ENCODE results near the gene ANKFN1.

ANKFN1 gene

GRCh38 chr17:56510554-56511342, 357.5 kb downstream of the ANKFN1 start:
- Mint-ChIP-seq H3K4me1 (ENCODE audit: low read depth in 2 of 2) (no peaks in the 10 kb centered on the region), H3K9me3 (no peaks in the 10 kb centered on the region)
- ATAC-seq (replicated peaks), result no peak

GRCh38 chr17:56514264-56514663, 361.0 kb downstream of the ANKFN1 start:
- H3K9me3 Mint-ChIP-seq, result no peaks in the 10 kb centered on the region
- H3K27ac Mint-ChIP-seq, result no peak overlapping the region
- ATAC-seq (replicated peaks) (no peak), DNase-seq (no peak)
- H3K4me3 Mint-ChIP-seq, result no peak overlapping the region
- no peaks in the 10 kb centered on the region for H3K36me3 Mint-ChIP-seq (ENCODE audit: insufficient read depth)
- peaks cover 26 to 33% of the 10 kb centered on the region in 2 donors for H3K27me3 Mint-ChIP-seq
- H3K4me1 Mint-ChIP-seq (ENCODE audit: low read depth in 2 of 2), result no peaks in the 10 kb centered on the region

More at GRCh38 chr17:56510554-56511342, 357.5 kb downstream of the ANKFN1 start:
- DNase-seq, result no peak
- no peak overlapping the region for H3K4me3 Mint-ChIP-seq
- no peaks in the 10 kb centered on the region for H3K36me3 Mint-ChIP-seq (ENCODE audit: insufficient read depth)
- H3K27ac Mint-ChIP-seq, result no peak overlapping the region
- peaks cover 18 to 23% of the 10 kb centered on the region in 2 donors for H3K27me3 Mint-ChIP-seq

DNA sequence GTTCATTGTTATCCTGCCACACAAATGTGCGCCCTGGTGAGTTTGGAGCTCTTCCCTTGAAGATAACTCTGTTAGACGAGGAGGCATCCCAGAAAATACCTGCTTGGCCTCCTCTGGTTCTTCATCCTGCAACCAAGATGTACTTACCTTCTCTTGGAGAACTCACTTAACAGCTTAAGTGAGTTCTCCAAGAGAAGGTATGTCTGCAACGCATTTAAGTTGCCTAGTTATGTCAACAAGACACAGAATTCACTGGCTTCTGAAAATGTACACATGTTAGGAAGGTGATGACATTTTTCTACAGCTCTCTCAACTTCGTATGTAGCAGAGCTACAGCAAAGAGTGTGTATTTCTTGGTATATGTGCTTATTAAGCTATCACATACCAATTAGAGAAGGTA, 361.6 kb downstream of the ANKFN1 start:
- DNase-seq (no peak), ATAC-seq (replicated peaks) (no peak)
- Mint-ChIP-seq H3K4me3 (no peak overlapping the region), H3K4me1 (ENCODE audit: low read depth in 2 of 2) (no peaks in the 10 kb centered on the region), H3K27me3 (peaks cover 20 to 39% of the 10 kb centered on the region in 2 donors), H3K27ac (no peak overlapping the region), H3K36me3 (ENCODE audit: insufficient read depth) (no peaks in the 10 kb centered on the region), H3K9me3 (no peaks in the 10 kb centered on the region)

DNA sequence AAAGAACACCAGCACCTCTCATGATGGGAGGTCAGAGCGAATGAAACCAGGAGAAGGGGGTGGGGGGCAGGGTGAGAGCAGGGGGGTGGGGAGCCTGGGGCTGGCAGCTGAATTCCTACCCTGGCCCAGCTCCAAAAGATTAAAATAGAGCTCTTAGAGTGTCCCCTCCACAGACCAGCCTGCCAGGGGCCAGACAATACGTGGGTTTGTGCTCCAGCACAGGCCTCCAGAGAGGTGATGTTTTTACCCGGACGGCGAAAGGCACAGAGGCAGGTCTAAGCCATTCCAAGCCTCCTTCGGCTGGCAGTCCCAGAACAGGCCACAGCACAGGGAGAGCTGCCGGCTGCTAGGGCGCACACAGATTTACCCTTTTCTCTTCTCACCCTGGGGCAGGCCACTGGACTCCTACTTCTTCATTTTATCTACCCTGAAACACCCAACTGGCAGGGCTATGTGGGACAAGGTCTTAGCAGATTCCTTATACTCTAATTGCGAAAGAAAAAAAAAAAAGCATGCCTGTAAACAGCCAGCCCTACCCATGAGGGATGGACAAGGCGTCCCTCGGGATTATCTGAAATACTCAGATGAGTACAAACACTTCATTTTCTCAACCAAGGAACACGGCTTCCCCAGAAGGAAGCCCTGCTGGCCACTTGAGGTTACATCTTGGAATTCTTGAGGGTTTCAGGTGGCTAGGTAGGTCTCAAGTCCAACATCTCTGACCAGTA, 368.3 kb downstream of the ANKFN1 start:
- Mint-ChIP-seq H3K4me1 (ENCODE audit: low read depth in 2 of 2) (no peaks in the 10 kb centered on the region), H3K9me3 (peaks cover 0 to 2% of the 10 kb centered on the region in 2 donors), H3K36me3 (ENCODE audit: insufficient read depth) (no peaks in the 10 kb centered on the region), H3K27me3 (peaks cover 35 to 74% of the 10 kb centered on the region in 2 donors), H3K27ac (no peak overlapping the region), H3K4me3 (no peak overlapping the region)
- ATAC-seq (replicated peaks) (no peak), DNase-seq (no peak)

DNA sequence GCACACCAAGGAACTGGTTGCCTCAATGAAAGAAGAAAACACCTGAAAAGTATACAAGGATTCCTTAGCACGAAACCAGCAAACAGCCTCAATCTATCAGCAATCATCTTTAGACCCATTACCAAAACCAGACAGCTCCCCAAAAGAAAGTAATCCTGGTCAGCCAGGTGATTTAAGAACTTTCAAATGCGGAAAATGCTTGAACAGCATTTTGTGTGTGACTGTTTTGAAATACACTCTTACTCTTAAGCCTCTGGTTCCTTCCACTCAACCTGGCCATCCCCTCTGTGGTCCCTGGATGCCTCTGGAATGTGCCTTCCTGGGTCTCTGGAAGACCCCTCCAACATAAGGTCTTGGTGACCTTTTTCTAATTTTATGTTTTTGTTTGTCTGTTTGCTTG, 369.8 kb downstream of the ANKFN1 start:
- Mint-ChIP-seq H3K4me1 (ENCODE audit: low read depth in 2 of 2) (no peaks in the 10 kb centered on the region), H3K4me3 (no peak overlapping the region), H3K27ac (no peak overlapping the region), H3K36me3 (ENCODE audit: insufficient read depth) (no peaks in the 10 kb centered on the region), H3K27me3 (peaks cover 27 to 61% of the 10 kb centered on the region in 2 donors), H3K9me3 (peaks cover 0 to 2% of the 10 kb centered on the region in 2 donors)
- DNase-seq (no peak), ATAC-seq (replicated peaks) (no peak)

GRCh38 chr17:56528696-56529095, 375.4 kb downstream of the ANKFN1 start:
- no peak for ATAC-seq (replicated peaks)
- Mint-ChIP-seq H3K4me3 (no peak overlapping the region), H3K9me3 (peaks cover 0 to under 1% of the 10 kb centered on the region in 2 donors), H3K4me1 (ENCODE audit: low read depth in 2 of 2) (no peaks in the 10 kb centered on the region), H3K36me3 (ENCODE audit: insufficient read depth) (no peaks in the 10 kb centered on the region), H3K27me3 (peaks cover 19 to 28% of the 10 kb centered on the region in 2 donors), H3K27ac (no peak overlapping the region)
- no peak for DNase-seq

- DNase-seq (no peak), ATAC-seq (replicated peaks) (no peak)
- H3K27me3 Mint-ChIP-seq, result peaks cover 27 to 42% of the 10 kb centered on the region in 2 donors
- H3K4me1 Mint-ChIP-seq (ENCODE audit: low read depth in 2 of 2), result no peaks in the 10 kb centered on the region
- no peaks in the 10 kb centered on the region for H3K36me3 Mint-ChIP-seq (ENCODE audit: insufficient read depth)
- no peaks in the 10 kb centered on the region for H3K9me3 Mint-ChIP-seq
- H3K4me3 Mint-ChIP-seq, result no peak overlapping the region
- H3K27ac Mint-ChIP-seq, result no peak overlapping the region
Observed at GRCh38 chr17:56532926-56533325, 379.7 kb downstream of the ANKFN1 start.

GRCh38 chr17:56536766-56537165, 383.5 kb downstream of the ANKFN1 start:
- no peak for DNase-seq
- peaks cover 0 to 4% of the 10 kb centered on the region in 2 donors for H3K9me3 Mint-ChIP-seq
- H3K4me3 Mint-ChIP-seq, result no peak overlapping the region
- ATAC-seq (replicated peaks), result no peak
- H3K27me3 Mint-ChIP-seq, result peaks cover 42 to 57% of the 10 kb centered on the region in 2 donors
- no peaks in the 10 kb centered on the region for H3K36me3 Mint-ChIP-seq (ENCODE audit: insufficient read depth)
- H3K4me1 Mint-ChIP-seq (ENCODE audit: low read depth in 2 of 2), result no peaks in the 10 kb centered on the region
- no peak overlapping the region for H3K27ac Mint-ChIP-seq

DNA sequence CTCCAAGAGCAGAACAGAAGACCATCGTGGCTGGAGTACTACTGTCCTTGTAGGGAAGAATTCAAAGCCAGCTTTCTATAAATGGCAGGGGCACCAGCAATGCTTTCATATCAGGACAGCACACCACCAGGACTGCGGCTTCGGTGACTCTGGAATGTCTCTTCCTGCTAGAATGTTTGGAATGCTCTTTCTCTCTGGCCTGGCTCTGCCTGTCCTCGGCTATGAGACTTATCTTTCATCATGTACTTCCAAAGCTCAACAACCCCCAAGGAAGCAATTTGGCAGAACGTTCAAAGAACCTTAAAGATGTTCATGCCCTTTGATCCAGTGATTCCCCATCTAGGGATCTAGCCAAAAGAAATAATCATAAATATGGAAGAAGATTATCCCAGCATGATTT, 387.6 kb downstream of the ANKFN1 start:
- Mint-ChIP-seq H3K9me3 (peaks cover 0 to 4% of the 10 kb centered on the region in 2 donors), H3K4me1 (ENCODE audit: low read depth in 2 of 2) (no peaks in the 10 kb centered on the region), H3K36me3 (ENCODE audit: insufficient read depth) (no peaks in the 10 kb centered on the region), H3K27ac (no peak overlapping the region), H3K4me3 (no peak overlapping the region), H3K27me3 (peaks cover 47 to 67% of the 10 kb centered on the region in 2 donors)
- DNase-seq (no peak), ATAC-seq (replicated peaks) (no peak)

- Mint-ChIP-seq H3K27me3 (peaks cover 59 to 84% of the 10 kb centered on the region in 2 donors), H3K9me3 (peaks cover 0 to 4% of the 10 kb centered on the region in 2 donors), H3K27ac (peak overlapping the region in 1 of 2 donors; percentile 7), H3K36me3 (ENCODE audit: insufficient read depth) (no peaks in the 10 kb centered on the region), H3K4me1 (ENCODE audit: low read depth in 2 of 2) (no peaks in the 10 kb centered on the region), H3K4me3 (no peak overlapping the region)
- DNase-seq, result no peak
- no peak for ATAC-seq (replicated peaks)
Observed at GRCh38 chr17:56543280-56543679, 390.0 kb downstream of the ANKFN1 start.

- H3K27me3 Mint-ChIP-seq, result peaks cover 49 to 86% of the 10 kb centered on the region in 2 donors
- no peak overlapping the region for H3K4me3 Mint-ChIP-seq
- no peak overlapping the region for H3K27ac Mint-ChIP-seq
- ATAC-seq (replicated peaks) (no peak), DNase-seq (no peak)
- no peaks in the 10 kb centered on the region for H3K4me1 Mint-ChIP-seq (ENCODE audit: low read depth in 2 of 2)
- no peaks in the 10 kb centered on the region for H3K36me3 Mint-ChIP-seq (ENCODE audit: insufficient read depth)
- peaks cover 0 to 11% of the 10 kb centered on the region in 2 donors for H3K9me3 Mint-ChIP-seq
Observed at GRCh38 chr17:56545106-56545505, 391.8 kb downstream of the ANKFN1 start.

- DNase-seq (no peak), ATAC-seq (replicated peaks) (no peak)
- H3K36me3 Mint-ChIP-seq (ENCODE audit: insufficient read depth), result no peaks in the 10 kb centered on the region
- H3K4me3 Mint-ChIP-seq, result no peak overlapping the region
- H3K27ac Mint-ChIP-seq, result no peak overlapping the region
- no peaks in the 10 kb centered on the region for H3K4me1 Mint-ChIP-seq (ENCODE audit: low read depth in 2 of 2)
- peaks cover 52 to 86% of the 10 kb centered on the region in 2 donors for H3K27me3 Mint-ChIP-seq
- H3K9me3 Mint-ChIP-seq, result peaks cover 0 to 12% of the 10 kb centered on the region in 2 donors
Observed at GRCh38 chr17:56545930-56546329, 392.7 kb downstream of the ANKFN1 start.

GRCh38 chr17:56548661-56549060, 395.4 kb downstream of the ANKFN1 start:
- Mint-ChIP-seq H3K4me1 (ENCODE audit: low read depth in 2 of 2) (no peaks in the 10 kb centered on the region), H3K4me3 (no peak overlapping the region), H3K9me3 (peaks cover 0 to 21% of the 10 kb centered on the region in 2 donors), H3K27me3 (peaks cover 46 to 84% of the 10 kb centered on the region in 2 donors), H3K27ac (no peak overlapping the region), H3K36me3 (ENCODE audit: insufficient read depth) (no peaks in the 10 kb centered on the region)
- DNase-seq (no peak), ATAC-seq (replicated peaks) (no peak)

DNA sequence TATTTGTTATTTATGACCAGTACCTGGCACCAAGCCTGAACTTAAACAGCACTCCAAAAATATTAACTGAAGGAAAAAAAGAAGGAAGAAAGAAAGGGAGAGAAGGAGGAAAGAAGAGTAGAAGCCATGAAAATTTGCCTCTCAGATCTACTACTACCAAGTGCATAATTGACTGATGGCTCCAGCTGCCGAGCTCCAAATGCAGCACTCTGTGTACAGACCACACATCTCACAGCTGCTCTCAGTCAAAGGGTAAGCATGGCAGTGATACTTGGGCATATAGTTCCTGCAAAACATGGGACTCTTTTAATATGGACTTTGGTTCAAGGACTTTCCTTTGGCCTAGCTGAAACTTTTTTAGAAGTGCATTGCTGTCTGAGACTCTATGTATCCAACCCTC, 396.2 kb downstream of the ANKFN1 start:
- H3K36me3 Mint-ChIP-seq (ENCODE audit: insufficient read depth), result no peaks in the 10 kb centered on the region
- peaks cover 46 to 84% of the 10 kb centered on the region in 2 donors for H3K27me3 Mint-ChIP-seq
- no peak overlapping the region for H3K4me3 Mint-ChIP-seq
- no peak overlapping the region for H3K27ac Mint-ChIP-seq
- H3K4me1 Mint-ChIP-seq (ENCODE audit: low read depth in 2 of 2), result no peaks in the 10 kb centered on the region
- H3K9me3 Mint-ChIP-seq, result peaks cover 0 to 21% of the 10 kb centered on the region in 2 donors
- ATAC-seq (replicated peaks), result no peak
- no peak for DNase-seq
